ENCODE results near the gene SYT11. TPM values are rescaled to one million over a fixed set of nuclear protein-coding genes. Genes with fewer than 3 reads are reported as not detected.

SYT11 gene
- total and polyA plus RNA-seq, 4 donors = 0.49 to 1.2 (median 0.76) TPM

DNA sequence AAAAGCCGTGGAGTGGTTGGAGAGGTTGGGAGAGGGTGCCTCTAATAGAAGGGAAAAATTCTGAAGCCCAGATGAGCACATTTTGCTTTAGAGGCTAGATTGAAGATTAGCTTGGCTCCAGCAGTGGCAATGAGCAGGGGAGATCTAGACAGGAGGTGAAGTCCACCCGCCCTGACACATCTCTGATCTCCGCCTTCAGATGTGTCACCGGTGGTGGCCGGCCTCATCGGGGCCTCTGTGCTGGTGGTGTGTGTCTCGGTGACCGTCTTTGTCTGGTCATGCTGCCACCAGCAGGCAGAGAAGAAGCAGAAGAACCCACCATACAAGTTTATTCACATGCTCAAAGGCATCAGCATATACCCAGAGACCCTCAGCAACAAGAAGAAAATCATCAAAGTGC lies 8.4 kb downstream of the SYT11 start (continued):
- TF ChIP-seq, protein P1, sequence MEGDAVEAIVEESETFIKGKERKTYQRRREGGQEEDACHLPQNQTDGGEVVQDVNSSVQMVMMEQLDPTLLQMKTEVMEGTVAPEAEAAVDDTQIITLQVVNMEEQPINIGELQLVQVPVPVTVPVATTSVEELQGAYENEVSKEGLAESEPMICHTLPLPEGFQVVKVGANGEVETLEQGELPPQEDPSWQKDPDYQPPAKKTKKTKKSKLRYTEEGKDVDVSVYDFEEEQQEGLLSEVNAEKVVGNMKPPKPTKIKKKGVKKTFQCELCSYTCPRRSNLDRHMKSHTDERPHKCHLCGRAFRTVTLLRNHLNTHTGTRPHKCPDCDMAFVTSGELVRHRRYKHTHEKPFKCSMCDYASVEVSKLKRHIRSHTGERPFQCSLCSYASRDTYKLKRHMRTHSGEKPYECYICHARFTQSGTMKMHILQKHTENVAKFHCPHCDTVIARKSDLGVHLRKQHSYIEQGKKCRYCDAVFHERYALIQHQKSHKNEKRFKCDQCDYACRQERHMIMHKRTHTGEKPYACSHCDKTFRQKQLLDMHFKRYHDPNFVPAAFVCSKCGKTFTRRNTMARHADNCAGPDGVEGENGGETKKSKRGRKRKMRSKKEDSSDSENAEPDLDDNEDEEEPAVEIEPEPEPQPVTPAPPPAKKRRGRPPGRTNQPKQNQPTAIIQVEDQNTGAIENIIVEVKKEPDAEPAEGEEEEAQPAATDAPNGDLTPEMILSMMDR (IDR thresholded peaks at IDR 0.05; ENCODE audit: low read depth, low read length, missing input control) = no peak
- TF ChIP-seq FOXA2 (IDR thresholded peaks at IDR 0.05) = no peak

DNA sequence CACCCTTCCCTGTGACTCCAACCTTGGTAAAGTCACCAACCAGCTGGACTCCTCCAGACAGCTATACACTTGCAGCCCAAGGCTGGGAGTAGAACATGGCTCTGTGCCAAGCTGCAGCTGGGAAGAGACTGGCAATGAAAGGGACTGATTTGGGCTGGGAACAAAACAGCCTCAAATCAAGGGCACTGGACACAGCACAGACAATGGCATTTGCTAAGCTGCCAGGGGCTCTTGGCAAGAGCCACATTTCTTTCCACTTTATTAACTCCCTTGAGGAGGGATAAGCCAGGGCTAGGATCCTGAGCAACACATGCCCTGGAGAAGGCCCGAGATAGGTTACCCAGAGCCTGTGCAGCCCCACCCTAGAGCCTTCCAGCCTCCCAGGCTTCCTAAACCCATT lies 12.0 kb downstream of the SYT11 start:
- no peak for TF ChIP-seq FOXA2 (IDR thresholded peaks at IDR 0.05)
- no peak for TF ChIP-seq EGR1 (IDR thresholded peaks at IDR 0.05; ENCODE audit: low read depth in 2 of 2)
- TF ChIP-seq YY1 (IDR thresholded peaks at IDR 0.05) = no peak
- TF ChIP-seq, protein P2, sequence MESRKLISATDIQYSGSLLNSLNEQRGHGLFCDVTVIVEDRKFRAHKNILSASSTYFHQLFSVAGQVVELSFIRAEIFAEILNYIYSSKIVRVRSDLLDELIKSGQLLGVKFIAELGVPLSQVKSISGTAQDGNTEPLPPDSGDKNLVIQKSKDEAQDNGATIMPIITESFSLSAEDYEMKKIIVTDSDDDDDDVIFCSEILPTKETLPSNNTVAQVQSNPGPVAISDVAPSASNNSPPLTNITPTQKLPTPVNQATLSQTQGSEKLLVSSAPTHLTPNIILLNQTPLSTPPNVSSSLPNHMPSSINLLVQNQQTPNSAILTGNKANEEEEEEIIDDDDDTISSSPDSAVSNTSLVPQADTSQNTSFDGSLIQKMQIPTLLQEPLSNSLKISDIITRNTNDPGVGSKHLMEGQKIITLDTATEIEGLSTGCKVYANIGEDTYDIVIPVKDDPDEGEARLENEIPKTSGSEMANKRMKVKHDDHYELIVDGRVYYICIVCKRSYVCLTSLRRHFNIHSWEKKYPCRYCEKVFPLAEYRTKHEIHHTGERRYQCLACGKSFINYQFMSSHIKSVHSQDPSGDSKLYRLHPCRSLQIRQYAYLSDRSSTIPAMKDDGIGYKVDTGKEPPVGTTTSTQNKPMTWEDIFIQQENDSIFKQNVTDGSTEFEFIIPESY (IDR thresholded peaks at IDR 0.05) = no peak
- TF ChIP-seq, protein P3, sequence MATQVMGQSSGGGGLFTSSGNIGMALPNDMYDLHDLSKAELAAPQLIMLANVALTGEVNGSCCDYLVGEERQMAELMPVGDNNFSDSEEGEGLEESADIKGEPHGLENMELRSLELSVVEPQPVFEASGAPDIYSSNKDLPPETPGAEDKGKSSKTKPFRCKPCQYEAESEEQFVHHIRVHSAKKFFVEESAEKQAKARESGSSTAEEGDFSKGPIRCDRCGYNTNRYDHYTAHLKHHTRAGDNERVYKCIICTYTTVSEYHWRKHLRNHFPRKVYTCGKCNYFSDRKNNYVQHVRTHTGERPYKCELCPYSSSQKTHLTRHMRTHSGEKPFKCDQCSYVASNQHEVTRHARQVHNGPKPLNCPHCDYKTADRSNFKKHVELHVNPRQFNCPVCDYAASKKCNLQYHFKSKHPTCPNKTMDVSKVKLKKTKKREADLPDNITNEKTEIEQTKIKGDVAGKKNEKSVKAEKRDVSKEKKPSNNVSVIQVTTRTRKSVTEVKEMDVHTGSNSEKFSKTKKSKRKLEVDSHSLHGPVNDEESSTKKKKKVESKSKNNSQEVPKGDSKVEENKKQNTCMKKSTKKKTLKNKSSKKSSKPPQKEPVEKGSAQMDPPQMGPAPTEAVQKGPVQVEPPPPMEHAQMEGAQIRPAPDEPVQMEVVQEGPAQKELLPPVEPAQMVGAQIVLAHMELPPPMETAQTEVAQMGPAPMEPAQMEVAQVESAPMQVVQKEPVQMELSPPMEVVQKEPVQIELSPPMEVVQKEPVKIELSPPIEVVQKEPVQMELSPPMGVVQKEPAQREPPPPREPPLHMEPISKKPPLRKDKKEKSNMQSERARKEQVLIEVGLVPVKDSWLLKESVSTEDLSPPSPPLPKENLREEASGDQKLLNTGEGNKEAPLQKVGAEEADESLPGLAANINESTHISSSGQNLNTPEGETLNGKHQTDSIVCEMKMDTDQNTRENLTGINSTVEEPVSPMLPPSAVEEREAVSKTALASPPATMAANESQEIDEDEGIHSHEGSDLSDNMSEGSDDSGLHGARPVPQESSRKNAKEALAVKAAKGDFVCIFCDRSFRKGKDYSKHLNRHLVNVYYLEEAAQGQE (IDR thresholded peaks at IDR 0.05) = no peak
- no peak for TF ChIP-seq TAF1 (conservative IDR thresholded peaks at IDR 0.05)
- TF ChIP-seq HNF4A (conservative IDR thresholded peaks at IDR 0.05) = no peak
- TF ChIP-seq RXRA (IDR thresholded peaks at IDR 0.05) = no peak
- no peak for TF ChIP-seq FOXA1 (IDR thresholded peaks at IDR 0.05)
- Histone ChIP-seq H3K27me3 (ENCODE audit: control insufficient read depth in 4 of 4, insufficient read depth in 4 of 4, low read length in 3 of 4) (no peaks in the 10 kb centered on the region), H3K9me3 (ENCODE audit: control insufficient read depth in 4 of 4, low read length in 3 of 4) (no peaks in the 10 kb centered on the region), H3K36me3 (ENCODE audit: control insufficient read depth in 4 of 4, insufficient read depth in 3 of 4, low read depth in 1 of 4, low read length in 3 of 4) (no peaks in the 10 kb centered on the region), H3K4me1 (ENCODE audit: control insufficient read depth in 4 of 4, insufficient read depth in 4 of 4, low read length in 3 of 4) (no peaks in the 10 kb centered on the region), H3K4me3 (ENCODE audit: low read depth in 1 of 3, low read length in 3 of 3) (no peak overlapping the region), H3K27ac (ENCODE audit: low read depth in 1 of 2, low read length in 2 of 2) (no peak overlapping the region), H3K9ac (ENCODE audit: low read depth in 1 of 2, low read length in 2 of 2) (no peak overlapping the region)
- 84% methylated on average over 1 of the region's 1 CpG for WGBS
- no peak for DNase-seq (ENCODE audit: low spot score)

DNA sequence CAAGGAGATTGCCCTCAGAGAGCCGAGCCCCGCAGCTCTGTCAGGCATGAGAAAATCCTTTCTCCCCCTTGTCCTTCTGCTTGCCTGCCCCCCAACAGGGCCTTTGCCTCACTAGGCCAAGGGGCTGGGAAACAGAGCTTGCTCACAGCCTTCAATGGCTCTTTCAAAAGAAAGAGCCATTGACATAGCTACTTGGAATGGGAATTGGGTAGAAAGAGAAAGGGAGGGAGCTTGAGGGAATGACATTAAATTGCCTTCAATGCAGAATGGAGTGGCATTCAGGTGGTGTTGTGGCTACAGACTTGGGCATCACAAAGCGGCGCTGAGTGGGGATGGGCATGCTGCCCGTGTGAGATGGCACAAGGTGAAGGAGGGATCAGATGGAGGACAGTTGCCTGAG lies 13.2 kb downstream of the SYT11 start:
- 91% methylated on average over 5 of the region's 5 CpGs for WGBS
- Histone ChIP-seq H3K36me3 (ENCODE audit: control insufficient read depth in 4 of 4, insufficient read depth in 3 of 4, low read depth in 1 of 4, low read length in 3 of 4) (no peaks in the 10 kb centered on the region), H3K4me3 (ENCODE audit: low read depth in 1 of 3, low read length in 3 of 3) (no peak overlapping the region), H3K27ac (ENCODE audit: low read depth in 1 of 2, low read length in 2 of 2) (no peak overlapping the region), H3K9ac (ENCODE audit: low read depth in 1 of 2, low read length in 2 of 2) (no peak overlapping the region), H3K27me3 (ENCODE audit: control insufficient read depth in 4 of 4, insufficient read depth in 4 of 4, low read length in 3 of 4) (no peaks in the 10 kb centered on the region), H3K4me1 (ENCODE audit: control insufficient read depth in 4 of 4, insufficient read depth in 4 of 4, low read length in 3 of 4) (no peaks in the 10 kb centered on the region), H3K9me3 (ENCODE audit: control insufficient read depth in 4 of 4, low read length in 3 of 4) (no peaks in the 10 kb centered on the region)
- no peak for DNase-seq (ENCODE audit: low spot score)
- TF ChIP-seq FOXA1 (IDR thresholded peaks at IDR 0.05) (no peak), YY1 (IDR thresholded peaks at IDR 0.05) (no peak), HNF4G (IDR thresholded peaks at IDR 0.05) (no peak), NR2F2 (IDR thresholded peaks at IDR 0.05) (no peak), RXRA (IDR thresholded peaks at IDR 0.05) (no peak), SP1 (IDR thresholded peaks at IDR 0.05) (no peak), FOXA2 (IDR thresholded peaks at IDR 0.05) (no peak), TAF1 (conservative IDR thresholded peaks at IDR 0.05) (no peak), HNF4A (conservative IDR thresholded peaks at IDR 0.05) (no peak)
- TF ChIP-seq, protein P4, sequence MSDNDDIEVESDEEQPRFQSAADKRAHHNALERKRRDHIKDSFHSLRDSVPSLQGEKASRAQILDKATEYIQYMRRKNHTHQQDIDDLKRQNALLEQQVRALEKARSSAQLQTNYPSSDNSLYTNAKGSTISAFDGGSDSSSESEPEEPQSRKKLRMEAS (IDR thresholded peaks at IDR 0.05) = no peak
- TF ChIP-seq, protein P2 (IDR thresholded peaks at IDR 0.05) = no peak
